GM21447 (cell line): ENCODE data around the gene NRSN2.
"Not testable (repeated sequence)": the region's sequence is repeated elsewhere in the genome, so short reads cannot be mapped to it uniquely, and the experiment has no call there.

Experiments
- ATAC-seq: cut with Tn5 transposase; IDR thresholded peaks from one replicate; pipeline ENCODE4 v1.9.1; 2021; ENCODE audit not compliant: unreplicated experiment

NRSN2 gene

GRCh38 chr20:325045-325888 lies 21.6 kb upstream of the NRSN2 start, which contains the start of gene SOX12:
TSS of gene SOX12 (plus strand) at chr20:325552. CDS start at chr20:325925, 373 bp downstream.
- ATAC-seq: peak; percentile 68

- peak; percentile 7 for ATAC-seq
Observed at GRCh38 chr20:325889-326644, 20.8 kb upstream of the NRSN2 start.

- ATAC-seq: no peak
Observed at GRCh38 chr20:326645-327185, 20.2 kb upstream of the NRSN2 start.

GRCh38 chr20:327186-328026 lies 19.5 kb upstream of the NRSN2 start:
- ATAC-seq: no peak

GRCh38 chr20:328027-328974 lies 18.6 kb upstream of the NRSN2 start:
- ATAC-seq: no peak

- ATAC-seq: no peak
Observed at GRCh38 chr20:328975-329695, 17.8 kb upstream of the NRSN2 start.

- no peak for ATAC-seq
Observed at GRCh38 chr20:329851-330232, 17.1 kb upstream of the NRSN2 start.

- no peak for ATAC-seq
Observed at GRCh38 chr20:330233-331149, 16.4 kb upstream of the NRSN2 start.

- no peak for ATAC-seq
Observed at GRCh38 chr20:334578-334977, 12.3 kb upstream of the NRSN2 start.

GRCh38 chr20:336040-336439 lies 10.9 kb upstream of the NRSN2 start:
- not testable (repeated sequence) for ATAC-seq

GRCh38 chr20:341682-342081 lies 5.2 kb upstream of the NRSN2 start:
- ATAC-seq: no peak

- ATAC-seq: no peak
Observed at GRCh38 chr20:343107-343506, 3.8 kb upstream of the NRSN2 start.

- no peak for ATAC-seq
Observed at GRCh38 chr20:346033-346639, 775 bp upstream of the NRSN2 start.

GRCh38 chr20:347317-347639 lies 367 bp downstream of the NRSN2 start:
- ATAC-seq: peak; percentile 5

- ATAC-seq: peak; percentile 62
Observed at GRCh38 chr20:347640-348484, 951 bp downstream of the NRSN2 start.

- no peak for ATAC-seq
Observed at GRCh38 chr20:348972-349841, 2.3 kb downstream of the NRSN2 start.
